Mucosa of stomach (tissue), 1 donor: ENCODE results near the gene C1QTNF5.
"Not testable (repeated sequence)": the region's sequence is repeated elsewhere in the genome, so short reads cannot be mapped to it uniquely, and the experiment has no call there.

Experiments used
- H3K27me3 ChIP-seq: one replicate; pipeline ENCODE4 v1.7.0; 2013; ENCODE audit warnings: mild to moderate bottlenecking, low read length; ENCODE audit not compliant: control insufficient read depth, insufficient read depth
- H3K36me3 ChIP-seq: one replicate; pipeline ENCODE4 v1.7.0; 2013; ENCODE audit warnings: low read length; ENCODE audit not compliant: control insufficient read depth, insufficient read depth
- H3K4me1 ChIP-seq: one replicate; pipeline ENCODE4 v1.7.0; 2013; ENCODE audit warnings: mild to moderate bottlenecking, low read length; ENCODE audit not compliant: control insufficient read depth, insufficient read depth
- H3K4me3 ChIP-seq: one replicate; pipeline ENCODE4 v1.7.0; 2013; ENCODE audit warnings: low read length
- H3K9ac ChIP-seq: one replicate; pipeline ENCODE4 v1.7.0; 2013; ENCODE audit warnings: mild to moderate bottlenecking, low read length, moderate library complexity
- H3K9me3 ChIP-seq: one replicate; pipeline ENCODE4 v1.7.0; 2013; ENCODE audit warnings: mild to moderate bottlenecking, low read length, moderate library complexity; ENCODE audit not compliant: control insufficient read depth
- donor health status: Pancreatic carcinoma.

C1QTNF5 gene

GRCh38 chr11:119340335-119341221 lies at the start of gene C1QTNF5:
TSS of gene C1QTNF5 (minus strand) at chr11:119340883. CDS start at chr11:119340397, 486 bp downstream.
- Histone ChIP-seq H3K9me3 (no peaks in the 10 kb centered on the region), H3K4me3 (no peak within 1 kb of the TSS), H3K9ac (peak within 1 kb of the TSS; percentile 66), H3K4me1 (peaks cover 38% of the 10 kb centered on the region), H3K36me3 (no peaks in the 10 kb centered on the region), H3K27me3 (peaks cover 51% of the 10 kb centered on the region)

DNA sequence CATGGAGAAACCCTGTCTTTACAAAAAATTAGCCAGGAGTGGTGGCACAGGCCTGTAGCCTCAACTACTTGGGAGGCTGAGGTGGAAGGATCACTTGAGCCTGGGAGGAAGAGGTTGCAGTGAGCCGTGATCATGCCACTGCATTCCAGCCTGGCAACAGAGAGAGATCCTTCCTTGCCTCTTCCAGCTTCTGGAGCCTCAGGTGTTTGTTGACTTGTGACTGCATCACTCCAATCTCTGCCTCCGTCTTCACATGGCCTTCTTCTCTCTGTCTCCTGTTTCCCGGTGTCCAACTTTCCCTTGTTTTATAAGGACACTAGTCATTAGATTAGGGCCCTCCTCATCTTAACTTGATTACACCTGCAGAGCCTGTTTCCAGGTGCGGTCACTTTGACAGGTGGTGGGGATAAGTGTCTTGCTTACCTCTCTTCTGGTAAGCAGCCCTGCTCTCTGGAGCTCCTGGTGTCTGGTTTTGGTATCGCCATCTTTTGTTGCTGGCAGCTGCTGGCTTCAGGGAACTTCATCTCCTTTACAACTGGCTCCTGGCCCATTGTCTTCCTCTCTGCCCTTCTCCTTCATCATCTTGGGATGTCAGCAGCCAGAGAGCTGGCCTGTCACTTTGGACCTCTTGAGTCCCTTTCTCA lies 49.0 kb upstream of the C1QTNF5 start:
- H3K27me3 ChIP-seq = no peaks in the 10 kb centered on the region
- no peak overlapping the region for H3K4me3 ChIP-seq
- no peaks in the 10 kb centered on the region for H3K36me3 ChIP-seq
- no peak overlapping the region for H3K9ac ChIP-seq
- H3K4me1 ChIP-seq = no peaks in the 10 kb centered on the region
- no peaks in the 10 kb centered on the region for H3K9me3 ChIP-seq

DNA sequence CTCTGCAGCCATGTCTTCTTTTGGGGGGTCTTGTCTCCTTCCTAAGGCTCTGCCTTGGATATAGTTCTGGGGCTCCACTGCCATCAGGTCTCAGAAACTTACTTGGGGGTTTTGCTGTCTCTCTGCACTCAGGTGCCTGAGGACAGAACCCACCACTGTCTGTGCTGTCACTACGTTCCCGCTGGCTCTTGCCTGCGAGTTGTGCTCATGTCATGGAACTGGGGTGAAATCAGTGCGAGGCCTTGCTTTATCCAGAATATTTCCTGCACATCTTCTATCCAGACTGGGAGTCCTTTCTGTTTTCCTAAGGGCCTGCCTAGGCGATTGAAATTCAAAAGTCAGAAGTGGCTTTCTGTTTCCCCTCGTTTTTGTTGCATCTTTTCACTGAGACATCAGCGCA lies 47.4 kb upstream of the C1QTNF5 start:
- H3K9ac ChIP-seq = no peak overlapping the region
- no peaks in the 10 kb centered on the region for H3K36me3 ChIP-seq
- no peak overlapping the region for H3K4me3 ChIP-seq
- H3K27me3 ChIP-seq = no peaks in the 10 kb centered on the region
- no peaks in the 10 kb centered on the region for H3K9me3 ChIP-seq
- no peaks in the 10 kb centered on the region for H3K4me1 ChIP-seq

- Histone ChIP-seq H3K4me3 (no peak overlapping the region), H3K27me3 (peaks cover 12% of the 10 kb centered on the region), H3K9ac (no peak overlapping the region), H3K4me1 (peaks cover 17% of the 10 kb centered on the region), H3K9me3 (no peaks in the 10 kb centered on the region), H3K36me3 (no peaks in the 10 kb centered on the region)
Measured at GRCh38 chr11:119384332-119384731, 43.6 kb upstream of the C1QTNF5 start.

GRCh38 chr11:119382513-119382912 lies 41.8 kb upstream of the C1QTNF5 start:
- not testable (repeated sequence) for H3K4me3 ChIP-seq, H3K9me3 ChIP-seq, H3K36me3 ChIP-seq, H3K9ac ChIP-seq
- Histone ChIP-seq H3K27me3 (peaks cover 12% of the 10 kb centered on the region), H3K4me1 (peaks cover 17% of the 10 kb centered on the region)

DNA sequence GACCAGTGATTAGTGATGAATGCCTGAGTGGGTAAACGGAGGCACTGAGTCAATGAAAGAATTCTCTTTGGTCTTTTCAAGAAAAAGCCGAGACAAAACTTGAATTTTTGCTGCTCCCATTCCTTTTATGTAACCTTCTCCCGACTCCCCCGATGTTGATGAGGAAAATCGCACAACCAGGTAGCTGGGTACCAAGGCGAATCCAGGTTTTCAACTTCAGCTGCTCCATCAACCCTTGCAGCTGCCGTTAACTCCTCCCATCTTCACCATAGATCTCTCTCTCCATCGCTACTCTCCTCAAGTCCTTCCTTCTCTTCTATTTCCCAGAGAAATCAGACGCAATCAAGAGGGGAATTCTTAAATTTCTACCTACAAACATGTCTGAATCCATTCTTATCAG lies 41.4 kb upstream of the C1QTNF5 start:
- H3K36me3 ChIP-seq = no peaks in the 10 kb centered on the region
- peaks cover 17% of the 10 kb centered on the region for H3K4me1 ChIP-seq
- no peaks in the 10 kb centered on the region for H3K9me3 ChIP-seq
- no peak overlapping the region for H3K9ac ChIP-seq
- peak overlapping the region; percentile 35 for H3K4me3 ChIP-seq
- H3K27me3 ChIP-seq = peaks cover 12% of the 10 kb centered on the region

- peaks cover 19% of the 10 kb centered on the region for H3K4me1 ChIP-seq
- peaks cover 12% of the 10 kb centered on the region for H3K27me3 ChIP-seq
- peak within 1 kb of the TSS; percentile 68 for H3K9ac ChIP-seq
- H3K4me3 ChIP-seq = peak within 1 kb of the TSS; percentile 55
- H3K9me3 ChIP-seq = no peaks in the 10 kb centered on the region
- H3K36me3 ChIP-seq = no peaks in the 10 kb centered on the region
Measured at GRCh38 chr11:119381181-119381988, 40.7 kb upstream of the C1QTNF5 start, which contains the start of gene USP2. TSS of gene USP2 (minus strand) at chr11:119381690. CDS start at chr11:119373480, 8,210 bp downstream.

DNA sequence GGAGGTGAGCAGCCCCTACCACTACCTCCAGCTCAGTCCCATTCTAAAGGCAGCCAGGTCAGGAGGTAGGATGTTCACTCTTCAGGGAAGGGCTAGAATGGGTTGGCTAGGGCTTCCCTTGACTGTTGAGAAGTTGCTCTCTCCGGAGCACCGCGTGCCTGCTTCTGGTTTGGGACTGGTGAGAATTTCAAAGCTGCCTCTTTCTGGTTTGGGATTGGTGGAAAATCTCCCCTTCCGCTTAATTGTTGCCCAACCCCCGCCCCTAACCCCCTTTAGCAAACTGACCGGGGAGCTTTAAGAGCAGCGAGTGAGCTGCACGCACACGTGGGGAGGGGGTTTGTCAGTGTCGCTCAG lies 40.1 kb upstream of the C1QTNF5 start:
- H3K4me1 ChIP-seq = peaks cover 25% of the 10 kb centered on the region

GRCh38 chr11:119380160-119380826 lies 39.6 kb upstream of the C1QTNF5 start:
- H3K27me3 ChIP-seq = peaks cover 12% of the 10 kb centered on the region
- no peak overlapping the region for H3K9ac ChIP-seq
- H3K9me3 ChIP-seq = no peaks in the 10 kb centered on the region
- peaks cover 29% of the 10 kb centered on the region for H3K4me1 ChIP-seq
- no peak overlapping the region for H3K4me3 ChIP-seq
- no peaks in the 10 kb centered on the region for H3K36me3 ChIP-seq

More for the DNA sequence above, 40.1 kb upstream of the C1QTNF5 start:
- peaks cover 12% of the 10 kb centered on the region for H3K27me3 ChIP-seq
- H3K9ac ChIP-seq = peak overlapping the region; percentile 68
- H3K36me3 ChIP-seq = no peaks in the 10 kb centered on the region
- H3K4me3 ChIP-seq = peak overlapping the region; percentile 55
- H3K9me3 ChIP-seq = no peaks in the 10 kb centered on the region

GRCh38 chr11:119378851-119379465 lies 38.3 kb upstream of the C1QTNF5 start:
- H3K36me3 ChIP-seq = no peaks in the 10 kb centered on the region
- H3K4me3 ChIP-seq = no peak overlapping the region
- peaks cover 12% of the 10 kb centered on the region for H3K27me3 ChIP-seq
- no peaks in the 10 kb centered on the region for H3K9me3 ChIP-seq
- peaks cover 35% of the 10 kb centered on the region for H3K4me1 ChIP-seq
- no peak overlapping the region for H3K9ac ChIP-seq

DNA sequence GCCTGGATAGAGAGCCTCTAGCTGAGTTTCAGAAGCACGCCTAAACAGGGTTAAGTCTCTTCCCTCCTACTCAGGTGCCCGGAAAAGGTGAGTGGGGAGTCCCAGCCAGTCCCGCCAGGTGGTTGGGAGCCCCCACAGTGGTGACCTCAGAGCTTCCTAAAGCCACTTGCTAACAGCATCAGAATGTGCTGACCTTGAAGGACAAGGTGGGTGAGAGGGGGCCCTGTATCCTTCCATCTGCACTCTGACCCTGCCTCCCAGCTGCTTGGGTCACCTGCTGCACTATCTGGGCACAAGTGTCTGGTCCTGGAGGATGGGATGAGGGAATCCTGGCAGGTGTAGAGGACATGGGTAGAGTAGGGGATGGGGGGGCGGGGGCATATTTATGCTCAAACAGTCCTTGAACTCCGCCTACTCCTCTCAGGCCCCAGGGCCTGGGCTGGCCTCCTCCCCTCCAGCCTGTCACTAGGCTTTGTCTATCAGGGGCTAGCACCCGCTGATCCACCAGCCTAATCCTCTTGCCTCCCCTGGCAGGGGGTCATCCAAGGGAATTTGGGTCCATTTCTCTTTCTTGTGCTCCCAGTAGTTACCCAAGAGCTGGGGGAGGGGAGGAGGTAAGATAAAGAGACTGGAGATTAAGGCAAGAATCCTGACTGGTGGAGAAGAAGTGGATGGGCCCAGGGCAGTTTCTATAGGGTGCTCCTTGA lies 37.4 kb upstream of the C1QTNF5 start:
- H3K4me1 ChIP-seq = peaks cover 35% of the 10 kb centered on the region

More for the DNA sequence above, 37.4 kb upstream of the C1QTNF5 start:
- Histone ChIP-seq H3K4me3 (no peak overlapping the region), H3K9me3 (no peaks in the 10 kb centered on the region), H3K9ac (no peak overlapping the region), H3K36me3 (no peaks in the 10 kb centered on the region), H3K27me3 (peaks cover 12% of the 10 kb centered on the region)
